RWPE1 (cell line): ENCODE data around the gene KISS1.
A peak's percentile ranks its signal among the peaks of the same experiment; 100 is the strongest.

ENCODE experiments used
- CTCF ChIA-PET: fragments of 350-600 bp; sonication (Branson Sonifier 250); formaldehyde crosslinking; extraction: SDS; loops from one replicate; lab custom pipeline; 2021; lab: Yijun Ruan, JAX
- POLR2A ChIA-PET: fragments of 400-600 bp; formaldehyde crosslinking; extraction: SDS; loops from one replicate; lab custom pipeline; 2020; ENCODE audit warnings: antibody characterized with exemption; ENCODE audit not compliant: low non-redundant PET; lab: Yijun Ruan, JAX
- DNase-seq: peaks from one replicate; pipeline ENCODE4 v3.0.0; 2012; ENCODE audit warnings: low spot score
- H3K27ac ChIP-seq: fragments of 450-650 bp; 2 replicates; pipeline ENCODE4 v1.5.1; 2017
- CTCF ChIP-seq: fragments of 450-650 bp; conservative IDR thresholded peaks from 2 replicates; pipeline ENCODE4 v1.5.1; 2017; ENCODE audit warnings: low read depth, mild to moderate bottlenecking

The KISS1 gene

GRCh38 chr1:204204944-204205343 lies 8.7 kb upstream of the KISS1 start:
- TF ChIP-seq CTCF = no peak
- no peak for DNase-seq
- no peak overlapping the region for H3K27ac ChIP-seq
- POLR2A ChIA-PET = no interaction called here
- CTCF ChIA-PET = interaction anchor here (0.6 to 7.3 kb wide), 5 partner anchors 29 to 803 kb away, joined by 3 to 144 read pairs (median 4); partner anchors contain the start of gene REN

GRCh38 chr1:204203206-204203767 lies 7.0 kb upstream of the KISS1 start:
- POLR2A ChIA-PET = no interaction called here
- TF ChIP-seq CTCF = no peak
- peak; percentile 38 for DNase-seq
- CTCF ChIA-PET = interaction anchor here (0.6 to 7.3 kb wide), 3 partner anchors 11 to 491 kb away, joined by 4 to 144 read pairs (median 5); partner anchors contain the start of genes GOLT1A and REN
- no peak overlapping the region for H3K27ac ChIP-seq

- ChIA-PET POLR2A (no interaction called here), CTCF (interaction anchor here (7.3 kb wide), 1 partner anchor 39 kb away, joined by 144 read pairs; the partner anchor contains the start of gene REN)
- no peak for TF ChIP-seq CTCF
- H3K27ac ChIP-seq = no peak overlapping the region
- no peak for DNase-seq
Measured at GRCh38 chr1:204202481-204202880, 6.2 kb upstream of the KISS1 start.

GRCh38 chr1:204201348-204202040 lies 5.2 kb upstream of the KISS1 start:
- H3K27ac ChIP-seq = no peak overlapping the region
- no peak for TF ChIP-seq CTCF
- CTCF ChIA-PET = interaction anchor here (0.6 to 7.3 kb wide), 3 partner anchors 38 to 301 kb away, joined by 4 to 144 read pairs (median 5); partner anchors contain the start of gene REN
- no peak for DNase-seq
- POLR2A ChIA-PET = no interaction called here

- no peak for DNase-seq
- ChIA-PET POLR2A (no interaction called here), CTCF (interaction anchor here (1.9 to 3.9 kb wide), 6 partner anchors 7 to 199 kb away, joined by 6 to 62 read pairs (median 14); partner anchors contain the start of genes GOLT1A and REN)
- TF ChIP-seq CTCF = no peak
- H3K27ac ChIP-seq = no peak overlapping the region
Measured at GRCh38 chr1:204199579-204199978, 3.3 kb upstream of the KISS1 start.

GRCh38 chr1:204198348-204199340 lies 2.4 kb upstream of the KISS1 start:
- TF ChIP-seq CTCF = no peak
- ChIA-PET CTCF (interaction anchor here (0.6 to 3.9 kb wide), 20 partner anchors 8 to 895 kb away, joined by 3 to 62 read pairs (median 4); partner anchors contain the start of genes GOLT1A and REN), POLR2A (interaction anchor here (0.5 to 1.1 kb wide), 2 partner anchors 28 to 387 kb away, joined by 3 read pairs; no protein-coding TSS in a partner anchor)
- peak; percentile 93 for DNase-seq
- no peak overlapping the region for H3K27ac ChIP-seq
